Spleen (tissue), 11 donors: ENCODE measurements around the gene BHLHE40. TPM values are rescaled to one million over a fixed set of nuclear protein-coding genes. Genes with fewer than 3 reads are reported as not detected.

Source experiments
- DNase-seq: peaks from one replicate; pipeline ENCODE4 v3.0.0-alpha.2; 2020
- H3K27ac ChIP-seq, 8 donors: fragments of 200-600 bp; sonication (generic) in 7 of 8; 1 replicate in 4 of 8; 2 replicates in 4 of 8; pipeline versions ENCODE4 v1.5.0 to v1.8.0; 2016 to 2021; ENCODE audit warnings: inconsistent platforms in 4 of 8, mild to moderate bottlenecking in 4 of 8, moderate library complexity in 1 of 8
- H3K27me3 ChIP-seq, 7 donors: fragments of 200-600 bp; sonication (generic) in 6 of 7; replicated peaks in 1 of 7; 1 replicate in 4 of 7; 2 replicates in 3 of 7; pipeline versions ENCODE4 v1.5.0 to v1.8.0; 2016 to 2021; ENCODE audit warnings: inconsistent platforms in 3 of 7, mild to moderate bottlenecking in 1 of 7
- H3K36me3 ChIP-seq, 6 donors: fragments of 200-600 bp; sonication (generic) in 5 of 6; 1 replicate in 4 of 6; 2 replicates in 2 of 6; pipeline versions ENCODE4 v1.5.0 to v1.8.0; 2016 to 2021; ENCODE audit warnings: inconsistent platforms in 2 of 6
- H3K4me1 ChIP-seq, 6 donors: fragments of 200-600 bp; sonication (generic) in 5 of 6; 1 replicate in 3 of 6; 2 replicates in 3 of 6; pipeline versions ENCODE4 v1.5.0 to v1.8.0; 2016 to 2021; ENCODE audit warnings: inconsistent platforms in 3 of 6
- H3K4me3 ChIP-seq, 8 donors: fragments of 200-600 bp; sonication (generic) in 7 of 8; 1 replicate in 4 of 8; 2 replicates in 4 of 8; pipeline versions ENCODE4 v1.5.0 to v1.8.0; 2016 to 2021; ENCODE audit warnings: inconsistent platforms in 4 of 8, mild to moderate bottlenecking in 4 of 8, moderate library complexity in 2 of 8
- H3K9me3 ChIP-seq, 8 donors: fragments of 200-600 bp; sonication (generic) in 7 of 8; 1 replicate in 4 of 8; 2 replicates in 4 of 8; pipeline versions ENCODE4 v1.5.0 to v1.8.0; 2016 to 2021; ENCODE audit warnings: inconsistent platforms in 4 of 8
- CTCF ChIP-seq, 11 experiments: fragments of 200-600 bp in 7 of 11; fragments of 450-650 bp in 4 of 11; sonication (generic) in 4 of 11; IDR thresholded peaks in 8 of 11; conservative IDR thresholded peaks in 3 of 11; 1 replicate in 7 of 11; 2 replicates in 4 of 11; pipeline versions ENCODE4 v1.4.0 to v1.8.0; 2016 to 2021; ENCODE audit warnings: antibody characterized with exemption in 11 of 11, inconsistent platforms in 4 of 11, mild to moderate bottlenecking in 1 of 11
- POLR2A ChIP-seq, 3 donors: fragments of 450-650 bp; IDR thresholded peaks; one replicate each; pipeline ENCODE4 v1.5.1; 2017; ENCODE audit warnings: antibody characterized with exemption in 3 of 3, mild to moderate bottlenecking in 1 of 3
- POLR2AphosphoS5 ChIP-seq, 3 donors: sonication (generic); formaldehyde crosslinking; IDR thresholded peaks; one replicate each; pipeline ENCODE4 v1.5.1; 2017; ENCODE audit warnings: antibody characterized with exemption in 3 of 3
- WGBS, 5 donors: extraction: QIAGEN DNeasy Blood & Tissue Kit in 3 of 5; methylation state at CpG; one replicate each; pipeline versions ENCODE4 v1.1.5 to v1.1.7; 2013 to 2018; 5-methylcytosine and 5-hydroxymethylcytosine counted together
- intact Hi-C: fragments of 100-400 bp; cut with DNase I; formaldehyde crosslinking; loops from one replicate; pipeline ENCODE4 v1.15.0; 2023; ENCODE audit warnings: low total_unique reads
- polyA plus RNA-seq, 3 donors: library from polyadenylated mRNA; stranded (reverse); fragments of 200-250 nt; gene quantifications; one replicate each; pipeline ENCODE4 v1.2.1, GENCODE V29; 2013
- total RNA-seq, 7 donors: library from RNA; depleted of rRNA in 3 of 7; stranded (reverse); fragments of >200 nt in 3 of 7; fragmentation: NEBNext Ultra II Directional in 4 of 7; extraction: Animal tissue kit (Norgen Biotek cat#: 25700) in 4 of 7; gene quantifications; one replicate each; pipeline versions ENCODE4 v1.1.0 to v1.2.1, GENCODE V29; 2016 to 2021
- donor health status: healthy with polysubstance abuse.
- donor health status: DM: no; HTN: no; CAD: no; lungs with moderate emphysema.
- donor health status: DM: no; HTN: no; CAD: no.
- donor health status: Bipolar disorder and iron deficiency.
- donor health status: healthy.
- donor health status: DM: no; HTN: no; CAD: no.
- donor health status: DM: yes; HTN: yes; CAD: no.

Gene BHLHE40
- total and polyA plus RNA-seq, 10 donors, result 11.8 to 108 (median 30.0) TPM

GRCh38 chr3:4971838-4972237, 7.4 kb upstream of the BHLHE40 start:
- DNase-seq, result no peak
- no peak overlapping the region for H3K27ac ChIP-seq
- H3K4me3 ChIP-seq, result no peak overlapping the region
- peaks cover 0 to 10% (median 0%) of the 10 kb centered on the region in 8 donors for H3K9me3 ChIP-seq
- no peaks in the 10 kb centered on the region for H3K27me3 ChIP-seq
- peaks cover 7 to 19% (median 14%) of the 10 kb centered on the region in 6 donors for H3K4me1 ChIP-seq
- TF ChIP-seq CTCF (IDR thresholded peaks at IDR 0.05 in 8 of 11, conservative IDR thresholded peaks at IDR 0.05 in 3 of 11), result no peak
- no peak for TF ChIP-seq POLR2A (IDR thresholded peaks at IDR 0.05)
- no peak for TF ChIP-seq POLR2AphosphoS5 (IDR thresholded peaks at IDR 0.05)
- intact Hi-C loops, result no loop called here
- 93 to 99% (median 94%) methylated on average over 3 of the region's 3 CpGs for WGBS, 5 donors
- no peaks in the 10 kb centered on the region for H3K36me3 ChIP-seq

GRCh38 chr3:4972652-4973643, 6.3 kb upstream of the BHLHE40 start:
- peaks cover 7 to 30% (median 25%) of the 10 kb centered on the region in 6 donors for H3K4me1 ChIP-seq

GRCh38 chr3:4974154-4974553, 5.1 kb upstream of the BHLHE40 start:
- H3K9me3 ChIP-seq, result peaks cover 0 to 8% (median 0%) of the 10 kb centered on the region in 8 donors
- no peak overlapping the region for H3K27ac ChIP-seq
- no peak overlapping the region for H3K4me3 ChIP-seq
- DNase-seq, result no peak
- TF ChIP-seq POLR2AphosphoS5 (IDR thresholded peaks at IDR 0.05) (no peak), CTCF (IDR thresholded peaks at IDR 0.05 in 8 of 11, conservative IDR thresholded peaks at IDR 0.05 in 3 of 11) (no peak), POLR2A (IDR thresholded peaks at IDR 0.05) (no peak)
- 84 to 97% (median 93%) methylated on average over 2 of the region's 2 CpGs for WGBS, 5 donors
- H3K27me3 ChIP-seq, result no peaks in the 10 kb centered on the region
- intact Hi-C loops, result no loop called here
- H3K4me1 ChIP-seq, result peaks cover 7 to 37% (median 26%) of the 10 kb centered on the region in 6 donors
- no peaks in the 10 kb centered on the region for H3K36me3 ChIP-seq

More at GRCh38 chr3:4972652-4973643, 6.3 kb upstream of the BHLHE40 start:
- peaks cover 0 to 10% (median 0%) of the 10 kb centered on the region in 8 donors for H3K9me3 ChIP-seq
- WGBS, 5 donors, result 66 to 81% (median 76%) methylated on average over 9 of the region's 9 CpGs
- peak overlapping the region in 3 of 8 donors; percentile 6 to 50 (median 9) for H3K27ac ChIP-seq
- intact Hi-C loops, result no loop called here
- no peak overlapping the region for H3K4me3 ChIP-seq
- H3K27me3 ChIP-seq, result no peaks in the 10 kb centered on the region
- DNase-seq, result no peak
- TF ChIP-seq POLR2AphosphoS5 (IDR thresholded peaks at IDR 0.05), result no peak
- TF ChIP-seq CTCF (IDR thresholded peaks at IDR 0.05 in 8 of 11, conservative IDR thresholded peaks at IDR 0.05 in 3 of 11), result no peak
- TF ChIP-seq POLR2A (IDR thresholded peaks at IDR 0.05), result no peak
- no peaks in the 10 kb centered on the region for H3K36me3 ChIP-seq

GRCh38 chr3:4976109-4976508, 3.1 kb upstream of the BHLHE40 start:
- H3K4me1 ChIP-seq, result peaks cover 9 to 54% (median 37%) of the 10 kb centered on the region in 6 donors
- intact Hi-C loops, result no loop called here
- WGBS, 5 donors, result 64 to 85% (median 72%) methylated on average over 4 of the region's 4 CpGs
- no peak overlapping the region for H3K4me3 ChIP-seq
- H3K9me3 ChIP-seq, result peaks cover 0 to 3% (median 0%) of the 10 kb centered on the region in 8 donors
- DNase-seq, result peak; percentile 82
- no peaks in the 10 kb centered on the region for H3K27me3 ChIP-seq
- TF ChIP-seq POLR2A (IDR thresholded peaks at IDR 0.05), result no peak
- peak; percentile 22 to 72 (median 48) for TF ChIP-seq CTCF (IDR thresholded peaks at IDR 0.05 in 8 of 11, conservative IDR thresholded peaks at IDR 0.05 in 3 of 11)
- TF ChIP-seq POLR2AphosphoS5 (IDR thresholded peaks at IDR 0.05), result peak in 1 of 3 donors; percentile 6
- H3K36me3 ChIP-seq, result no peaks in the 10 kb centered on the region
- peak overlapping the region; percentile 94 to 99 (median 98) for H3K27ac ChIP-seq
